Endothelial cell of umbilical vein (primary cell): ENCODE measurements around the gene SLC8A1. TPM values are rescaled to one million over a fixed set of nuclear protein-coding genes. Genes with fewer than 3 reads are reported as not detected.

Source experiments
- BruUV-seq: library from RNA; stranded (reverse); fragments of 400-500 nt; replicated peaks from 2 replicates; lab custom pipeline; 2021; lab: Mats Ljungman, UMichigan
- CTCF ChIA-PET: fragments of 300-600, 350-600 bp; sonication (Branson Sonifier 250); formaldehyde crosslinking; loops from one replicate; lab custom pipeline; 2021; ENCODE audit warnings: antibody characterized with exemption, inconsistent platforms; lab: Charles Lee
- POLR2A ChIA-PET: fragments of 300-600, 350-600 bp; sonication (Branson Sonifier 250); formaldehyde crosslinking; loops from one replicate; lab custom pipeline; 2021; ENCODE audit warnings: antibody characterized with exemption, inconsistent platforms; lab: Charles Lee
- DNase-seq: peaks from one replicate; pipeline ENCODE4 v3.0.0-alpha.2; 2011; ENCODE audit warnings: low read depth, low spot score
- FAIRE-seq: peaks from 2 replicates; lab custom pipeline; 2011; peaks lifted over from hg19 to GRCh38; lab: Jason Lieb, UNC
- H2AFZ ChIP-seq: 2 replicates; pipeline ENCODE4 v1.6.0; 2012; ENCODE audit warnings: low read depth, low read length, control low read depth, inconsistent platforms
- H3K27ac ChIP-seq: 2 replicates; pipeline ENCODE4 v1.5.1; 2011; ENCODE audit warnings: low read depth, mild to moderate bottlenecking, control low read depth, low read length, moderate library complexity; ENCODE audit not compliant: insufficient read depth
- H3K27me3 ChIP-seq, 2 experiments: 2 replicates each; pipeline versions ENCODE4 v1.6.0 to v1.6.1; 2011; ENCODE audit warnings: low read length in 2 of 2, mixed read lengths in 1 of 2; ENCODE audit not compliant: control insufficient read depth in 2 of 2, insufficient read depth in 2 of 2
- H3K36me3 ChIP-seq, 2 experiments: 2 replicates in 1 of 2; 3 replicates in 1 of 2; pipeline ENCODE4 v1.5.1; 2011; ENCODE audit warnings: low read length in 2 of 2, mild to moderate bottlenecking in 1 of 2, moderate library complexity in 1 of 2; ENCODE audit not compliant: control insufficient read depth in 2 of 2, insufficient read depth in 2 of 2; ENCODE audit errors: extremely low read depth in 1 of 2
- H3K4me1 ChIP-seq: 3 replicates; pipeline ENCODE4 v1.5.1; 2011; ENCODE audit warnings: mild to moderate bottlenecking, low read length; ENCODE audit not compliant: control insufficient read depth, insufficient read depth; ENCODE audit errors: extremely low read depth
- H3K4me2 ChIP-seq: 2 replicates; pipeline ENCODE4 v1.6.1; 2011; ENCODE audit warnings: low read length, control low read depth, mixed read lengths; ENCODE audit not compliant: insufficient read depth
- H3K4me3 ChIP-seq, 3 experiments: fragments of 200-600 bp in 1 of 3; sonication (generic), shearing (Covaris generic) in 1 of 3; replicated peaks in 1 of 3; 2 replicates each; pipeline ENCODE4 v1.5.1; 2011 to 2016; ENCODE audit warnings: control low read depth in 3 of 3, low read length in 3 of 3, mild to moderate bottlenecking in 2 of 3, inconsistent platforms in 1 of 3, low read depth in 1 of 3, moderate library complexity in 1 of 3; ENCODE audit not compliant: insufficient read depth in 1 of 3
- H3K79me2 ChIP-seq: 2 replicates; pipeline ENCODE4 v1.6.0; 2012; ENCODE audit warnings: low read length, inconsistent platforms; ENCODE audit not compliant: control insufficient read depth, insufficient read depth
- H3K9ac ChIP-seq: replicated peaks from 2 replicates; pipeline ENCODE3; 2011; ENCODE audit warnings: low read length, control low read depth; ENCODE audit not compliant: insufficient read depth; ENCODE audit errors: extremely low read depth
- H3K9me1 ChIP-seq: replicated peaks from 3 replicates; pipeline ENCODE4 v1.6.0; 2011; ENCODE audit warnings: mild to moderate bottlenecking, low read length; ENCODE audit not compliant: control insufficient read depth, insufficient read depth; ENCODE audit errors: extremely low read depth
- H3K9me3 ChIP-seq: replicated peaks from 2 replicates; pipeline ENCODE4 v1.5.1; 2012; ENCODE audit warnings: low read length, inconsistent platforms; ENCODE audit not compliant: control insufficient read depth, insufficient read depth
- H4K20me1 ChIP-seq: replicated peaks from 2 replicates; pipeline ENCODE3; 2011; ENCODE audit warnings: mild to moderate bottlenecking, low read length; ENCODE audit not compliant: control insufficient read depth, insufficient read depth; ENCODE audit errors: extremely low read depth
- GATA2 ChIP-seq: IDR thresholded peaks from 2 replicates; pipeline ENCODE4 v1.7.0; 2011; ENCODE audit warnings: low read depth, mild to moderate bottlenecking, moderate library complexity, mixed read lengths, low read length; ENCODE audit not compliant: insufficient read length, insufficient read depth
- JUN ChIP-seq: IDR thresholded peaks from 2 replicates; pipeline ENCODE4 v1.6.1; 2011; ENCODE audit warnings: borderline replicate concordance, low read depth; ENCODE audit not compliant: insufficient read length, insufficient read depth
- MYC ChIP-seq: IDR thresholded peaks from one replicate; pipeline ENCODE4 v1.6.1; 2011; ENCODE audit warnings: mild to moderate bottlenecking, low read depth, low read length
- POLR2A ChIP-seq: IDR thresholded peaks from 2 replicates; pipeline ENCODE4 v1.6.1; 2012; ENCODE audit warnings: low read depth, mild to moderate bottlenecking, control low read depth, low read length
- POLR2AphosphoS5 ChIP-seq: IDR thresholded peaks from 2 replicates; pipeline ENCODE4 v1.6.1; 2012; ENCODE audit warnings: low read depth, mild to moderate bottlenecking, control low read depth, low read length, moderate library complexity; ENCODE audit not compliant: insufficient read depth
- dilution Hi-C: fragments of 300-500 bp; cut with MboI; formaldehyde crosslinking; loops from one replicate; pipeline ENCODE4 v1.15.0; 2019; ENCODE audit warnings: low sequenced_read_pairs; ENCODE audit not compliant: extremely low pct_ligation_motif_present
- intact Hi-C: fragments of 100-400 bp; cut with micrococcal nuclease; formaldehyde crosslinking; loops from one replicate; pipeline ENCODE4 v1.10.0; 2022
- polyA plus RNA-seq, 4 experiments: library from polyadenylated mRNA; depleted of rRNA in 3 of 4; stranded (reverse) in 3 of 4; unstranded in 1 of 4; fragments of >200 nt; gene quantifications; 2 replicates each; pipeline versions ENCODE4 v1.2.1 to v1.2.3, GENCODE V29; 2011 to 2012; ENCODE audit warnings: missing spikeins in 1 of 4
- total RNA-seq: library from RNA; stranded (reverse); gene quantifications from 2 replicates; pipeline ENCODE4 v1.2.3, GENCODE V29; 2021
- TF ChIP-seq, protein P1 (sequence below): IDR thresholded peaks from 2 replicates; pipeline ENCODE4 v1.6.1; 2011; ENCODE audit not compliant: insufficient read depth, insufficient read length
- TF ChIP-seq, protein P2 (sequence below), 2 donors: IDR thresholded peaks; 1 replicate in 1 of 2; 2 replicates in 1 of 2; pipeline ENCODE4 v1.5.1; 2011; ENCODE audit warnings: low read length in 2 of 2, mild to moderate bottlenecking in 2 of 2, moderate library complexity in 2 of 2, control low read depth in 1 of 2, inconsistent platforms in 1 of 2, low read depth in 1 of 2; ENCODE audit not compliant: insufficient read depth in 1 of 2; ENCODE audit errors: extremely low read depth in 1 of 2

SLC8A1 gene
- total and polyA plus RNA-seq, 2 donors (not counting 3 experiments of a cell fraction or from before 2014, with no cell fraction given) = 0.19 to 1.8 TPM

DNA sequence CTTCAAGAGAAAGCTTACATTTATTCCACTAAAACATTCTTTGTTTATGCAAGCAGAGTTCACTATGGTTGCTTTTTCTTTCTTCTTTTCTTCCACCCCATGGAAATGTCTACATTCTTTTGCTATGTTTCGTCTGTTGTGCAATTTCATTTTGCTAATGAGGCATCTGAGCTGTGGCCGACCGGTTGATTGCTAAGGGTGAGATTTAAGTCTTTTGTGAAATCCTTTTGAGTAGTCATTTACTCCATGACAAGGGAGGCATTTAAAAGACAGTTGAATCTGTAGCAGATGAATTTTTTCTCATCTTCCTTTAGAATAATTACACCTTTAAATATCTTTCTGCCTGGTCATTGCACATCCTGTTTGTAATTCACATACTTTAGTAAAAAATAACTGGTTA lies 348.7 kb downstream of the SLC8A1 start:
- Histone ChIP-seq H3K4me1 (no peaks in the 10 kb centered on the region), H3K27ac (no peak overlapping the region), H3K4me3 (no peak overlapping the region), H3K9me3 (no peaks in the 10 kb centered on the region), H3K4me2 (no peak overlapping the region), H4K20me1 (no peaks in the 10 kb centered on the region), H2AFZ (no peak overlapping the region), H3K9ac (no peak overlapping the region), H3K36me3 (no peaks in the 10 kb centered on the region), H3K9me1 (no peaks in the 10 kb centered on the region), H3K79me2 (no peaks in the 10 kb centered on the region), H3K27me3 (no peaks in the 10 kb centered on the region)
- BruUV-seq = no TSS peak
- FAIRE-seq (no peak), DNase-seq (no peak)
- ChIA-PET CTCF (no interaction called here), POLR2A (no interaction called here)
- dilution Hi-C loops (no loop called here), intact Hi-C loops (no loop called here)
- TF ChIP-seq, protein P1, sequence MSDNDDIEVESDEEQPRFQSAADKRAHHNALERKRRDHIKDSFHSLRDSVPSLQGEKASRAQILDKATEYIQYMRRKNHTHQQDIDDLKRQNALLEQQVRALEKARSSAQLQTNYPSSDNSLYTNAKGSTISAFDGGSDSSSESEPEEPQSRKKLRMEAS = no peak
- TF ChIP-seq POLR2A (no peak), POLR2AphosphoS5 (no peak), JUN (no peak), GATA2 (no peak), MYC (no peak)
- TF ChIP-seq, protein P2, sequence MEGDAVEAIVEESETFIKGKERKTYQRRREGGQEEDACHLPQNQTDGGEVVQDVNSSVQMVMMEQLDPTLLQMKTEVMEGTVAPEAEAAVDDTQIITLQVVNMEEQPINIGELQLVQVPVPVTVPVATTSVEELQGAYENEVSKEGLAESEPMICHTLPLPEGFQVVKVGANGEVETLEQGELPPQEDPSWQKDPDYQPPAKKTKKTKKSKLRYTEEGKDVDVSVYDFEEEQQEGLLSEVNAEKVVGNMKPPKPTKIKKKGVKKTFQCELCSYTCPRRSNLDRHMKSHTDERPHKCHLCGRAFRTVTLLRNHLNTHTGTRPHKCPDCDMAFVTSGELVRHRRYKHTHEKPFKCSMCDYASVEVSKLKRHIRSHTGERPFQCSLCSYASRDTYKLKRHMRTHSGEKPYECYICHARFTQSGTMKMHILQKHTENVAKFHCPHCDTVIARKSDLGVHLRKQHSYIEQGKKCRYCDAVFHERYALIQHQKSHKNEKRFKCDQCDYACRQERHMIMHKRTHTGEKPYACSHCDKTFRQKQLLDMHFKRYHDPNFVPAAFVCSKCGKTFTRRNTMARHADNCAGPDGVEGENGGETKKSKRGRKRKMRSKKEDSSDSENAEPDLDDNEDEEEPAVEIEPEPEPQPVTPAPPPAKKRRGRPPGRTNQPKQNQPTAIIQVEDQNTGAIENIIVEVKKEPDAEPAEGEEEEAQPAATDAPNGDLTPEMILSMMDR (IDR thresholded peaks at IDR 0.05; ENCODE audit: extremely low read depth in 1 of 2, insufficient read depth in 1 of 2, low read depth in 1 of 2, low read length in 2 of 2) = no peak
